IMR-90 (cell line): ENCODE results near the gene ME3. TPM values are rescaled to one million over a fixed set of nuclear protein-coding genes. Genes with fewer than 3 reads are reported as not detected.
A peak's percentile ranks its signal among the peaks of the same experiment; 100 is the strongest.

ENCODE experiments used
- ATAC-seq: fragments of 200-7000 bp; cut with Tn5 transposase; 2 replicates; pipeline ENCODE4 v1.9.1; 2020; ENCODE audit warnings: low read depth, mild to moderate bottlenecking, moderate library complexity
- BruUV-seq: library from RNA; stranded (reverse); fragments of 400-500 nt; replicated peaks from 2 replicates; lab custom pipeline; 2021; lab: Mats Ljungman, UMichigan
- CTCF ChIA-PET: fragments of 300-600 bp; formaldehyde crosslinking; extraction: SDS; loops from one replicate; lab custom pipeline; 2021; ENCODE audit warnings: antibody characterized with exemption; lab: Yijun Ruan, JAX
- POLR2A ChIA-PET: fragments of 300-600 bp; sonication (Branson Sonifier 250); formaldehyde crosslinking; loops from one replicate; lab custom pipeline; 2022; ENCODE audit warnings: antibody characterized with exemption; ENCODE audit not compliant: unreplicated experiment; lab: Charles Lee
- DNase-seq: peaks from one replicate; pipeline ENCODE4 v3.0.0; 2013
- H2AFZ ChIP-seq: replicated peaks from 2 replicates; pipeline ENCODE3; 2013; ENCODE audit warnings: low read length, mild to moderate bottlenecking; ENCODE audit not compliant: poor library complexity
- H2AK5ac ChIP-seq: 2 replicates; pipeline ENCODE4 v1.6.1; 2013; ENCODE audit warnings: low read depth, low read length, inconsistent platforms
- H2AK9ac ChIP-seq: replicated peaks from 2 replicates; pipeline ENCODE3; 2013; ENCODE audit warnings: mild to moderate bottlenecking, low read depth, low read length, moderate library complexity; ENCODE audit not compliant: poor library complexity
- H2BK120ac ChIP-seq: 2 replicates; pipeline ENCODE4 v1.6.1; 2013; ENCODE audit warnings: low read depth, low read length, inconsistent platforms
- H2BK15ac ChIP-seq: 3 replicates; pipeline ENCODE4 v1.6.1; 2013; ENCODE audit warnings: low read depth, low read length, inconsistent platforms
- H2BK20ac ChIP-seq: 2 replicates; pipeline ENCODE4 v1.6.1; 2013; ENCODE audit warnings: low read depth, mild to moderate bottlenecking, inconsistent platforms, low read length, moderate library complexity
- H2BK5ac ChIP-seq: 2 replicates; pipeline ENCODE4 v1.6.1; 2013; ENCODE audit warnings: mild to moderate bottlenecking, low read depth, low read length, inconsistent platforms; ENCODE audit not compliant: poor library complexity, severe bottlenecking
- H3K14ac ChIP-seq: replicated peaks from 2 replicates; pipeline ENCODE4 v1.6.1; 2013; ENCODE audit warnings: low read depth, low read length, inconsistent platforms
- H3K18ac ChIP-seq: 2 replicates; pipeline ENCODE4 v1.6.1; 2013; ENCODE audit warnings: low read depth, low read length, control low read depth
- H3K23ac ChIP-seq: 2 replicates; pipeline ENCODE4 v1.6.1; 2013; ENCODE audit warnings: low read depth, low read length, inconsistent platforms
- H3K27ac ChIP-seq: 2 replicates; pipeline ENCODE4 v1.5.1; 2013; ENCODE audit warnings: mild to moderate bottlenecking, control low read depth, low read length; ENCODE audit not compliant: insufficient read depth
- H3K27me3 ChIP-seq: 2 replicates; pipeline ENCODE4 v1.6.1; 2013; ENCODE audit warnings: low read length; ENCODE audit not compliant: control insufficient read depth, insufficient read depth
- H3K36me3 ChIP-seq: 2 replicates; pipeline ENCODE4 v1.6.1; 2013; ENCODE audit warnings: low read length, mixed read lengths; ENCODE audit not compliant: control insufficient read depth, insufficient read depth
- H3K4ac ChIP-seq: 2 replicates; pipeline ENCODE4 v1.6.1; 2013; ENCODE audit warnings: low read depth, low read length, inconsistent platforms
- H3K4me1 ChIP-seq: 2 replicates; pipeline ENCODE4 v1.6.1; 2013; ENCODE audit warnings: low read length, mixed read lengths; ENCODE audit not compliant: control insufficient read depth, insufficient read depth
- H3K4me2 ChIP-seq: 2 replicates; pipeline ENCODE4 v1.6.1; 2013; ENCODE audit warnings: low read depth, mild to moderate bottlenecking, control low read depth, low read length, moderate library complexity
- H3K4me3 ChIP-seq: 2 replicates; pipeline ENCODE4 v1.5.1; 2013; ENCODE audit warnings: low read depth, mild to moderate bottlenecking, control low read depth, low read length, moderate library complexity; ENCODE audit not compliant: insufficient read depth
- H3K56ac ChIP-seq: 2 replicates; pipeline ENCODE4 v1.6.1; 2013; ENCODE audit warnings: low read length, inconsistent platforms; ENCODE audit not compliant: insufficient read depth; ENCODE audit errors: extremely low read depth
- H3K79me1 ChIP-seq, 2 experiments: 2 replicates each; pipeline ENCODE4 v1.6.1; 2013; ENCODE audit warnings: low read length in 2 of 2, inconsistent platforms in 1 of 2, low read depth in 1 of 2
- H3K9ac ChIP-seq: 2 replicates; pipeline ENCODE4 v1.6.1; 2013; ENCODE audit warnings: low read depth, low read length, control low read depth
- H3K9me1 ChIP-seq: 2 replicates; pipeline ENCODE4 v1.6.1; 2013; ENCODE audit warnings: low read length, inconsistent platforms; ENCODE audit not compliant: insufficient read depth
- H3K9me3 ChIP-seq: 2 replicates; pipeline ENCODE4 v1.6.1; 2013; ENCODE audit warnings: low read length; ENCODE audit not compliant: control insufficient read depth, insufficient read depth
- H4K20me1 ChIP-seq: 2 replicates; pipeline ENCODE4 v1.6.1; 2013; ENCODE audit warnings: low read length, inconsistent platforms; ENCODE audit not compliant: insufficient read depth
- H4K5ac ChIP-seq: 2 replicates; pipeline ENCODE4 v1.6.1; 2013; ENCODE audit warnings: mild to moderate bottlenecking, low read depth, low read length, control low read depth
- H4K8ac ChIP-seq, 2 experiments: 2 replicates each; pipeline ENCODE4 v1.6.1; 2013; ENCODE audit warnings: low read depth in 2 of 2, low read length in 2 of 2, control low read depth in 1 of 2, inconsistent platforms in 1 of 2
- H4K91ac ChIP-seq: 2 replicates; pipeline ENCODE4 v1.6.1; 2013; ENCODE audit warnings: low read depth, low read length, inconsistent platforms; ENCODE audit not compliant: insufficient read depth
- CEBPB ChIP-seq: IDR thresholded peaks from 2 replicates; pipeline ENCODE4 v1.6.1; 2012; ENCODE audit warnings: low read depth, low read length, improper control_type of control experiment
- CHD1 ChIP-seq: IDR thresholded peaks from 2 replicates; pipeline ENCODE4 v1.6.1; 2012; ENCODE audit warnings: low read depth, low read length, improper control_type of control experiment
- MAFK ChIP-seq: IDR thresholded peaks from 2 replicates; pipeline ENCODE4 v1.6.1; 2012; ENCODE audit warnings: low read depth, low read length, improper control_type of control experiment
- MAZ ChIP-seq: IDR thresholded peaks from 2 replicates; pipeline ENCODE4 v1.6.1; 2012; ENCODE audit warnings: low read depth, mild to moderate bottlenecking, low read length, improper control_type of control experiment, moderate library complexity, borderline replicate concordance
- MXI1 ChIP-seq: IDR thresholded peaks from 2 replicates; pipeline ENCODE4 v1.6.1; 2012; ENCODE audit warnings: low read depth, mild to moderate bottlenecking, low read length, moderate library complexity, borderline replicate concordance
- RFX5 ChIP-seq: IDR thresholded peaks from 2 replicates; pipeline ENCODE4 v1.8.0; 2012; ENCODE audit warnings: low read depth, mild to moderate bottlenecking, low read length, moderate library complexity
- WGBS, 2 experiments: methylation state at CpG; one replicate each; pipeline versions ENCODE4 v1.1.5 to v1.1.7; 2013; ENCODE audit warnings: missing lambda C conversion rate in 2 of 2; ENCODE audit not compliant: insufficient read length in 1 of 2; ENCODE audit errors: extremely low coverage in 2 of 2; 5-methylcytosine and 5-hydroxymethylcytosine counted together
- dilution Hi-C: fragments of 300-500 bp; cut with HindIII; formaldehyde crosslinking; loops from one replicate; pipeline ENCODE4 v1.14.3; 2018; ENCODE audit warnings: low sequenced_read_pairs; ENCODE audit not compliant: unreplicated experiment
- in situ Hi-C: fragments of 300-500 bp; cut with MboI; formaldehyde crosslinking; loops from 3 replicates; pipeline ENCODE4 v1.14.3; 2019; ENCODE audit warnings: low sequenced_read_pairs, inconsistent platforms, mixed read lengths
- intact Hi-C: fragments of 100-400 bp; cut with micrococcal nuclease; formaldehyde crosslinking; loops from 2 replicates; pipeline ENCODE4 v1.10.0; 2022
- polyA plus RNA-seq, 3 experiments: library from polyadenylated mRNA; depleted of rRNA; stranded (reverse); fragments of >200 nt; gene quantifications; 2 replicates each; pipeline ENCODE4 v1.2.3, GENCODE V29; 2012; ENCODE audit warnings: low replicate concordance in 1 of 3
- total RNA-seq: library from RNA; depleted of rRNA; stranded (reverse); fragments of >200 nt; gene quantifications from 2 replicates; pipeline ENCODE4 v1.2.3, GENCODE V29; 2012

The ME3 gene
- total and polyA plus RNA-seq, 2 of the 4 experiments (the other 2 are of a cell fraction), result 7.8 to 9.0 TPM

DNA sequence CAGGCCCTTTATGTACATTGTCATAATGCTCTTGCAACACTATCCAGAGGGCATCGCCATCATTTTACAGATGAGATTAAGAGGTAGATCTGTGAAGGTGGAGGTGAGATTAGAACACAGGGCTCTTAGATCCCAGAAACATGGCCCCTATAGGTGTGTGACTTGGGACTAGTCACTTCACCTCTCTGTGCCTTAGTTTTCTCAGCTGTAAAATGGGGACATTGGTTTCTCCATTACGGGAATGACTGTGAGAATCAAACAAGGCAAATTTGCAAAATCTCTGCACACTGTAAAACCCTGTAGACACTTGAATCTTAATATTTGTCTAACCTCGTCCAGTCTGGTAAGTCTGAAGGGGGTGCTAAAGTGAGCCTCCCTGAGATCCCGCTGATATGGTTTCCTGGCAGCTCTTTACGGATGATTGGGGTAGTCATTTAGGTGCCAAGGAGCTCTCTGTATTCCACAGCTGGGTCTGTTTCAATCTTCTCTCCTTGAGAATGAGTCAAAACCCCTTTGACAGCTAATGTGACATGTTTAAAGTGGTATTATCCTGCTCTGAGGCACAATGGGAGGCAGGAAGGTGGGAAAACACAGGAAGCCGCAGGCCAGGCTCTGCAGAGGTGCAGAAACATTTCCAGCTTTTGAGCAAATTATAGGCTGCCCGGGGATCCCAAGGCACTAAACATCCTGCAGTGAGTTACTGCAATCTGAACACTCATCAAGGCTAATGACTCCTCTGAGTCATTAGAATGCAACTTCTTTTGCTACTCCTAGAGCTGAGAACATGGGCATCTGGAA is 156.9 kb downstream of the ME3 start (continued):
- TF ChIP-seq MAZ (no peak), CEBPB (peak; percentile 85)

DNA sequence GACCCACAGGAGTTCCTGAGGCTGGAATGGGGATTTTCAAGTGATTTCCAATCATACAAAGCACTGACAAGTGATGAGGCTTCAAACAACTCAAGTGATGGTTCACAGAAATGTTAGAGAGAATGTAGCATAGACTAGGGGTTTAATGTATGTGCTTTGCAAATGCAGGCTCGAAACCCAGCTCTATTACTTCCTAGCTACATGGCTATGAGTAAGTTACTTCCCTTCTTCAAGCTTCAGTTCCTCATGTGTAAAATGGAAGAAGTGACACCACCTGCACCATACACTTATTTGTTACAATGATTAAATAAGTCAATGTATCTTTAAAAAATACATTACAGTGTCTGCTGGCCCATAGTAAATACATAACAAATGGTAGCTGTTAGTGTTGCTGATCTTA is 158.0 kb downstream of the ME3 start:
- H2BK5ac ChIP-seq, result no peak overlapping the region
- H4K8ac ChIP-seq, result no peak overlapping the region
- peaks cover 8% of the 10 kb centered on the region for H3K9me1 ChIP-seq
- no TSS peak for BruUV-seq
- no peak overlapping the region for H3K14ac ChIP-seq
- no peak overlapping the region for H4K5ac ChIP-seq
- H3K9me3 ChIP-seq, result peaks cover 3% of the 10 kb centered on the region
- no peak overlapping the region for H3K9ac ChIP-seq
- H4K20me1 ChIP-seq, result no peaks in the 10 kb centered on the region
- H3K18ac ChIP-seq, result no peak overlapping the region
- H2AK9ac ChIP-seq, result no peak overlapping the region
- no peak overlapping the region for H2BK20ac ChIP-seq
- 0 out of 2 replicates have a peak overlapping the region, but pooled peaks have one; percentile 7 for H2AK5ac ChIP-seq
- no peak for DNase-seq
- no peak overlapping the region for H3K4ac ChIP-seq
- no peak overlapping the region for H3K23ac ChIP-seq
- POLR2A ChIA-PET, result no interaction called here
- in situ Hi-C loops (no loop called here), dilution Hi-C loops (no loop called here), intact Hi-C loops (no loop called here)
- H3K36me3 ChIP-seq, result no peaks in the 10 kb centered on the region
- ATAC-seq, result no peak
- H4K91ac ChIP-seq, result no peak overlapping the region
- H3K56ac ChIP-seq, result no peak overlapping the region
- CTCF ChIA-PET, result interaction anchor here (0.6 kb wide), 1 partner anchor 310 kb away, joined by 4 read pairs; no protein-coding TSS in a partner anchor
- TF ChIP-seq MXI1, result no peak
- TF ChIP-seq CHD1, result no peak
- no peak for TF ChIP-seq RFX5
- no peak for TF ChIP-seq MAFK
- 0 out of 3 replicates have a peak overlapping the region, but pooled peaks have one; percentile 20 for H2BK15ac ChIP-seq
- H3K27me3 ChIP-seq, result no peaks in the 10 kb centered on the region
- no peak overlapping the region for H2AFZ ChIP-seq
- no peak overlapping the region for H3K27ac ChIP-seq
- H3K79me1 ChIP-seq, result no peaks in the 10 kb centered on the region
- H3K4me3 ChIP-seq, result no peak overlapping the region
- no CpG with 5 or more reads among the region's 1 CpG for WGBS, 2 experiments
- no peak overlapping the region for H3K4me2 ChIP-seq
- H3K4me1 ChIP-seq, result peaks cover 15% of the 10 kb centered on the region
- H2BK120ac ChIP-seq, result no peak overlapping the region
